AG09319 (cell line): ENCODE measurements around the gene UVRAG.

Source experiments
- DNase-seq: peaks from one replicate; pipeline ENCODE4 v3.0.0-alpha.2; 2010; ENCODE audit warnings: low read depth; ENCODE audit errors: extremely low read depth
- TF ChIP-seq, protein P1 (sequence below): IDR thresholded peaks from 2 replicates; pipeline ENCODE4 v1.5.1; 2011; ENCODE audit warnings: low read depth, mild to moderate bottlenecking, inconsistent platforms, low read length, moderate library complexity

Gene UVRAG

DNA sequence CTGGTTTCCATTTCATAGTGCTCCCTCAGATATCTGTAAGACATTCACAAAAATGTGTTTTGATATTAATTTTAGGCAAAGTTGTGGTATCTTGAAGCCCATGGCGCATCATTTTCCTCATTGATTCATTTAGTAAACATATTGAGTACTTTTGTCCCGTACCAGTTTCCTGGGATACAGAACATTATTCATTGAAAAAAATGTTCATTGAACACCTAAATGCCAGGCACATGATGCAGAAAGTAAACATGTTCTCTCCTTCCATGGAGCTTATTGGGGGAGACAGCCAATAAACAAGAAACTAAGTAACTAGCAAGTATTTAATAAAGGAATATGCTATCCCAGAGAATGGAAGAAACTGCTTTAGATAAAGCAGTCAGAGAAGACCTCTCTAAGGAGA is 195.0 kb downstream of the UVRAG start:
- TF ChIP-seq, protein P1, sequence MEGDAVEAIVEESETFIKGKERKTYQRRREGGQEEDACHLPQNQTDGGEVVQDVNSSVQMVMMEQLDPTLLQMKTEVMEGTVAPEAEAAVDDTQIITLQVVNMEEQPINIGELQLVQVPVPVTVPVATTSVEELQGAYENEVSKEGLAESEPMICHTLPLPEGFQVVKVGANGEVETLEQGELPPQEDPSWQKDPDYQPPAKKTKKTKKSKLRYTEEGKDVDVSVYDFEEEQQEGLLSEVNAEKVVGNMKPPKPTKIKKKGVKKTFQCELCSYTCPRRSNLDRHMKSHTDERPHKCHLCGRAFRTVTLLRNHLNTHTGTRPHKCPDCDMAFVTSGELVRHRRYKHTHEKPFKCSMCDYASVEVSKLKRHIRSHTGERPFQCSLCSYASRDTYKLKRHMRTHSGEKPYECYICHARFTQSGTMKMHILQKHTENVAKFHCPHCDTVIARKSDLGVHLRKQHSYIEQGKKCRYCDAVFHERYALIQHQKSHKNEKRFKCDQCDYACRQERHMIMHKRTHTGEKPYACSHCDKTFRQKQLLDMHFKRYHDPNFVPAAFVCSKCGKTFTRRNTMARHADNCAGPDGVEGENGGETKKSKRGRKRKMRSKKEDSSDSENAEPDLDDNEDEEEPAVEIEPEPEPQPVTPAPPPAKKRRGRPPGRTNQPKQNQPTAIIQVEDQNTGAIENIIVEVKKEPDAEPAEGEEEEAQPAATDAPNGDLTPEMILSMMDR = no peak
- DNase-seq = no peak

DNA sequence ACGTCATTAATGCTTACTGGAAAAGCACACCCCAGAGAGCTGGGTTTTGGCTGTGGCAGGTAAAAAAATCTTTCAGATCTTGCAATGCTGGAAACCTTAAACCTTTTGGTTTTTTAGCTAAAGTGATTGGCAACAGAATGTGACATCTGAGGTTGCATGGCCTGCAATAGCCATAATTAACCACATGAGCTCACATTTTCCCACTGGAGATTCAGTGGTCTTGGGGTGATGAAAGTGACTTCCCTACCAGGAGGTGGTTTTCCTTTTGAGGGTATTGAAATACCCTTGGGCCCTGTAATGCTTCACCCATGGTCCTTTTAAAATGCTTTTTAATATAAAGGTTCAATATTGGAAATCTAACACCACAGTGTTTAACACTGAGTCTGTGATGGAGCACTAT is 198.5 kb downstream of the UVRAG start:
- TF ChIP-seq, protein P1 = no peak
- DNase-seq = no peak

DNA sequence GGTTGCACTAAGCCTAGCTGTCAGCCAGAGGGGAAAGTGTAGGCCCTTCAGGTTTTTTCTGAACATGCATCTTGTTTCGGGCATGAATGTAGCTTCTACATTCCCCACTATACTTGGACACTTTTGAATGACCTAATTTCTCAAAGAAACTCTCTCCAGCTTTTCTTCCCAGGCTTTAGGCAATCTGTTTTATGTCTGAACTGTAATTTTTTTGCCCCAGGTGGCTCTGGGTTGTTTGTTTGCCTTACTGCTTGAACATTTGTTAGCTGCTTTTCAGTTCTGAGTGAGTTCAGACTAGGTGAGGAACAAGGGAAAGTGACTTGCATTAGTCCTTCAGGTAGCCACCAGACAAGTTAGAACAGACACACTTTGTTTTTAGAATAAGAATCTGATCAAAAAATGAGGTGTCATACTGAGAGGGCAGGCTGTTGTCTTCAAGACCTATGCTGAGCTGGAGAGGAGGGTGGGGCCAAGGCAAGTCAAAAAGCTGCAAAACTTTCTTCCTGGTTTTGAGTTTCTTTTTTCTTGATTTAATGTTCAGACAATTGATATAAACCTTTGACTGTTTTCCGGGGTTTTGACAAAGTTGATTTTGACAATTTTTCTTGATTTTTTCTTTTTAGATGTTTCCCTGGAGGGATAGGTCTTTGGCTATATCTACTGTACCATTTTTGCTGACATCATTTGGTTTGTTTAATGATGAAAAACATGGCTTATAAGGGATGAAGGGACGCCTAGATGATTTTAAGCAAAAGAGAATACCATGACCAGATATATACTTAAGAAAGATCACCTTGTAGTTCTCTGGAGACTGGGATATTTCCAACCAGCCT is 208.4 kb downstream of the UVRAG start:
- TF ChIP-seq, protein P1 = no peak
- no peak for DNase-seq

DNA sequence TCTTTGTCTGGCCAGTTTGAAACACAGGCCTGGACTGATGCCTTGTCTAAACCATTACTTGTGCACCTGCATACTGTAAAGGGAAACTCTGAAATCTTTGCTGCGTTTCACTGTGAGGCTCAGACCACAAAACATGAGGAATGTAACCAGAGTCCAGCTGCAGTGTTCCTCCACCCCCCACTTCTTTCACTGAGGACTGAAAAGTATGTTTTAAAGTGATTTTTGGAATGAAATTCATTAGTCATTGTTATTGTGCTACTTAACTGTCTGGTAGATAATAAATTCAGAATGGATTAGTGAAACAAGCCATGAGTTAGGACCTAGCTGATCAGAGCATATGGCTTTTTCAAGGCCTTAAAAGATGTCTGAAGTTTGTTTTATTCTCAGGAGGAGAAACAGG is 210.1 kb downstream of the UVRAG start:
- TF ChIP-seq, protein P1 = no peak
- peak; percentile 79 for DNase-seq

DNA sequence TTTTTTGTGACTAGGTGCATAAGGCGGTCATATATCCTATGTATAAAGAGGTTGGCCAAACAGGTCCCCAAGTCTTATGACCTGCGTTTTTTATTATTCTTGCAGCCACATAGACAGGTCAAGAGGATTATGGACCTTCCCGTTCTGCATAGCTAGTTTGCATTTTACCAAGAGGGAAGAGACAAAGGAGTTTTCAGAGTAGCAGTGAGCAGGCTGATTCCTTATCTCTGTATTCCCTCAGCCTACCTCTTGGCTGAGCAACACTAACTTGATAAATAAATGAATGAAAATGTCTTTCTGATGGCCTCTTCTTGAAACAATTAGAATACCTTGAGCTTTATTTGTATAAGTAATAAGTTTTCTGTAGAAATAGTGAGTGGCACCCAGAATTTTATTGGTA is 210.8 kb downstream of the UVRAG start:
- DNase-seq = no peak
- TF ChIP-seq, protein P1 = no peak

DNA sequence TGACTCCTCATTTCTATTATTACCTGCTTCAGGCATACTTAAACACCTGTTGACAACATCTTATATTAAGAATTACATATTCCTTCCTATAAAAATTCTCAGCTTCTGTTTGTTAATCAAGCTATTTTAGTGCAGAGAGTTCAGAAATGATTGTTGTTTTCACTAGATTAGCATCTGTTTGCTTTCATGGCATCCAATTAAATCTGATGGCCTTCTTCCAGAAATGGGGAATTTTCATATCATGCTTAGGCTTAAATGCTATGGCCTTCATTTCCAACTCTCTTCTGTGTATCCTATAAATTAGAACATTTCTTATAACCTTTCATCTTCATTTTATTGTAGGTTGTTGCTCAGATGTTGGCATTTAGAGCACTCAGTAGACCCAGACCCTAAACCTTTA is 211.3 kb downstream of the UVRAG start:
- TF ChIP-seq, protein P1 = no peak
- DNase-seq = no peak

DNA sequence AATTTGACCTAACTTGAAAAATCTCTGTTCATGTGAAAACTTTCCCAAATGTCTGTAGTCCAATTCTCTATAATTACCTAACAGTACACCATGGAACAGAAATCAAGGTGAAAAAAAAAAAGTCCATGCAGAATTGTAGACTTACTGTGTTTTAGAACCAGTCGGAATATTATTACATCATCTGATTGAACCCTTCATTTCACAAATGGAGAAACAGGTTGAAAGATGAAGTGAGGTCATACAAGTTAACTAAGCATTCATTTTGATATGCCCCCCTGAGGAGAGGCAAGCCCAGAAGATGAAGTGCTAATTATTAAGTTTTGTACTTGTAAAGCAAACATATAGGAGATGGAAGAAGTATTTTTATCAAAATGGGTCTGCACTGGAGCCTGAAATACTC is 211.9 kb downstream of the UVRAG start:
- TF ChIP-seq, protein P1 = no peak
- DNase-seq = no peak
